PC-9 (cell line): ENCODE data around the gene CYB5D1. TPM values are rescaled to one million over a fixed set of nuclear protein-coding genes. Genes with fewer than 3 reads are reported as not detected.
"Not testable (repeated sequence)": the region's sequence is repeated elsewhere in the genome, so short reads cannot be mapped to it uniquely, and the experiment has no call there.

Experiments used
- Bru-seq: library from RNA; stranded (reverse); fragments of 400-500 nt; gene quantifications from one replicate; lab custom pipeline; 2021; lab: Mats Ljungman, UMichigan
- BruChase-seq, 2 experiments: library from RNA; stranded (reverse); fragments of 400-500 nt; gene quantifications; one replicate each; lab custom pipeline; 2021; lab: Mats Ljungman, UMichigan
- BruUV-seq: library from RNA; stranded (reverse); fragments of 400-500 nt; replicated peaks from 2 replicates; lab custom pipeline; 2021; lab: Mats Ljungman, UMichigan
- CTCF ChIA-PET: fragments of 300-600 bp; sonication (Branson Sonifier 250); formaldehyde crosslinking; loops from one replicate; lab custom pipeline; 2022; ENCODE audit warnings: antibody characterized with exemption; lab: Charles Lee
- POLR2A ChIA-PET: fragments of 300-600 bp; sonication (Branson Sonifier 250); formaldehyde crosslinking; loops from one replicate; lab custom pipeline; 2022; ENCODE audit warnings: antibody characterized with exemption; ENCODE audit not compliant: unreplicated experiment; lab: Charles Lee
- DNase-seq, 2 experiments: peaks; one replicate each; pipeline versions ENCODE4 v3.0.0 to v3.0.0-alpha.2; 2015 to 2022; ENCODE audit warnings: mixed read lengths in 1 of 2
- H2AFZ ChIP-seq: fragments of 200-600 bp; sonication (generic); 2 replicates; pipeline ENCODE4 v1.8.1; 2017; ENCODE audit warnings: antibody characterized with exemption
- H3F3A ChIP-seq: fragments of 200-600 bp; sonication (generic); 2 replicates; pipeline ENCODE4 v1.8.1; 2017; ENCODE audit warnings: antibody characterized with exemption, mild to moderate bottlenecking, low read depth; ENCODE audit not compliant: insufficient read depth
- H3K27ac ChIP-seq: fragments of 200-600 bp; sonication (generic); 2 replicates; pipeline ENCODE4 v1.6.1; 2016; ENCODE audit warnings: mixed run types
- H3K27me3 ChIP-seq: fragments of 200-600 bp; sonication (generic); 2 replicates; pipeline ENCODE4 v1.6.1; 2016; ENCODE audit warnings: low read depth, mixed run types; ENCODE audit not compliant: insufficient read depth
- H3K36me3 ChIP-seq: fragments of 200-600 bp; sonication (generic); 2 replicates; pipeline ENCODE4 v1.6.1; 2016; ENCODE audit warnings: low read depth, mixed run types
- H3K4me1 ChIP-seq: fragments of 200-600 bp; sonication (generic); replicated peaks from 2 replicates; pipeline ENCODE4 v1.6.1; 2016; ENCODE audit warnings: mixed run types; ENCODE audit not compliant: insufficient read depth
- H3K4me2 ChIP-seq: fragments of 200-600 bp; sonication (generic); 2 replicates; pipeline ENCODE4 v1.6.1; 2017; ENCODE audit warnings: mixed run types
- H3K4me3 ChIP-seq: fragments of 200-600 bp; sonication (generic); 2 replicates; pipeline ENCODE4 v1.6.1; 2016; ENCODE audit warnings: mixed run types
- H3K79me2 ChIP-seq: fragments of 200-600 bp; sonication (generic); 2 replicates; pipeline ENCODE4 v1.6.1; 2017; ENCODE audit warnings: low read depth, mixed run types
- H3K9me2 ChIP-seq: fragments of 200-600 bp; sonication (generic); 2 replicates; pipeline ENCODE4 v1.8.1; 2017; ENCODE audit warnings: mild to moderate bottlenecking; ENCODE audit not compliant: insufficient read depth
- H3K9me3 ChIP-seq: fragments of 200-600 bp; sonication (generic); 2 replicates; pipeline ENCODE4 v1.8.1; 2016; ENCODE audit warnings: low read depth; ENCODE audit not compliant: insufficient read depth
- H4K20me1 ChIP-seq: fragments of 200-600 bp; sonication (generic); 2 replicates; pipeline ENCODE4 v1.8.1; 2017; ENCODE audit not compliant: insufficient read depth
- EZH2 ChIP-seq: fragments of 200-600 bp; sonication (generic); IDR thresholded peaks from 2 replicates; pipeline ENCODE4 v1.8.0; 2017; ENCODE audit warnings: antibody characterized with exemption, low read depth
- intact Hi-C: fragments of 100-400 bp; cut with micrococcal nuclease; formaldehyde crosslinking; loops from one replicate; pipeline ENCODE4 v1.10.0; 2022; ENCODE audit not compliant: unreplicated experiment
- long read RNA-seq: library from polyadenylated mRNA; stranded (forward); transcript quantifications from one replicate; pipeline ENCODE4 v2.0.0, GENCODE V29; 2022
- total RNA-seq: library from RNA; stranded (reverse); gene quantifications from 2 replicates; pipeline ENCODE4 v1.2.3, GENCODE V29; 2021
- TF ChIP-seq, protein P1 (sequence below): fragments of 200-600 bp; sonication (generic); conservative IDR thresholded peaks from 2 replicates; pipeline ENCODE4 v1.6.1; 2017; ENCODE audit warnings: mixed run types, antibody characterized with exemption, mild to moderate bottlenecking, moderate library complexity

CYB5D1 gene, protein sequence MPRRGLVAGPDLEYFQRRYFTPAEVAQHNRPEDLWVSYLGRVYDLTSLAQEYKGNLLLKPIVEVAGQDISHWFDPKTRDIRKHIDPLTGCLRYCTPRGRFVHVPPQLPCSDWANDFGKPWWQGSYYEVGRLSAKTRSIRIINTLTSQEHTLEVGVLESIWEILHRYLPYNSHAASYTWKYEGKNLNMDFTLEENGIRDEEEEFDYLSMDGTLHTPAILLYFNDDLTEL
- 14.3 and 22.0 TPM in 2 replicates for total RNA-seq
- percentile 67 among the genes with signal in this experiment for Bru-seq, nascent RNA
- percentile 84 among the genes with signal in this experiment for BruChase-seq, experiment 1, labeled RNA remaining after a 2-hour chase
- BruChase-seq, experiment 2, labeled RNA remaining after a 6-hour chase: percentile 91 among the genes with signal in this experiment
- long read RNA-seq, transcript CYB5D1-201 (4 exons, 3,509 nt): major isoform, 5 of 11 reads
- long read RNA-seq, partial matches to known transcripts: 3 of 11 reads
- long read RNA-seq, other reads (novel, unspliced or antisense): 1 of 11 reads

DNA sequence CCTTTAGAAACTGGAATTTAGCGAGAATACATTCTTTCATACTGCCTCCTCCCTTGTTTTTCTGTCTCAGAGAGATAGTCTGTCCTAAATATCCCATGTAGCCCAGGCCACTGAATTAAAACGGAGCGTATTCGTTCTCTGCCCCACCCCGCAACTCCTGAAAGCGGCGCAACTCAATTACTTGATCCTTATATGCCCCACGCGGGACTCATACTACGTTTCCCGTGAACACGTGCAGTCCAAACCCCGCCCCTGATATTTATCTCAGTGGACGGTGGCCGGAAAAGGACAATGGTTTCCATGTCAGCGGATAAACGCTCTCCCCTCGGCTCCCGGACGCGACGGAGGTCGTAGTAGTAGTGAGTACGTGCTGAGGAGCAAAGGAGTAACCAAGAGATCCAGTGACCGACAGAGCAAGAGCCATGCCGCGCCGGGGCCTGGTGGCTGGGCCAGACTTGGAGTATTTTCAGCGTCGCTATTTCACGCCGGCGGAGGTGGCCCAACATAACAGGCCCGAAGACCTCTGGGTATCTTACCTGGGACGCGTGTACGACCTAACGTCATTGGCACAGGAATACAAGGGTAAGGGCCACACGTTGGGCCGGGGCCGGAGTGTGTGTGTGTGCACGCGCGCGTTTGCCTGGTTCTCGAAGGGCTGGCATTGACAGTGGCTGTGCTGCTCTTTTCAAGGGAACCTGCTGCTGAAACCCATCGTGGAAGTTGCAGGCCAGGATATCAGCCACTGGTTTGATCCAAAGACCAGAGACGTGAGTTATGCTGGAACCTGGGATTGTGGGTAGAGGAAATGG, at the start of gene CYB5D1:
Gene CYB5D1 (plus strand): TSS at position 291 of the 809 bp plus-strand sequence. CDS start 132 bp downstream, at position 423.
- Histone ChIP-seq H3K4me1 (peaks cover 13% of the 10 kb centered on the region), H3K4me3 (peak within 1 kb of the TSS; percentile 97), H4K20me1 (no peaks in the 10 kb centered on the region), H3K36me3 (no peaks in the 10 kb centered on the region), H3K79me2 (peaks cover 18% of the 10 kb centered on the region), H3K4me2 (peak within 1 kb of the TSS; percentile 97), H3K9me3 (no peaks in the 10 kb centered on the region), H3K27ac (peak within 1 kb of the TSS; percentile 79), H3K9me2 (no peaks in the 10 kb centered on the region), H3F3A (peaks cover 14% of the 10 kb centered on the region), H3K27me3 (no peaks in the 10 kb centered on the region), H2AFZ (peak within 1 kb of the TSS; percentile 78)
- DNase-seq: peak; percentile 73 to 87
- ChIA-PET CTCF (interaction anchor here (1.1 to 1.5 kb wide), 2 partner anchors 13 to 23 kb away, joined by 7 to 12 read pairs; no protein-coding TSS in a partner anchor), POLR2A (no interaction called here)
- intact Hi-C loops: loop anchor here (1.0 to 10.0 kb wide), 6 partner anchors 14 to 273 kb away; partner anchors contain the start of gene MPDU1
- no TSS peak for BruUV-seq
- no peak for TF ChIP-seq EZH2
- TF ChIP-seq, protein P1, sequence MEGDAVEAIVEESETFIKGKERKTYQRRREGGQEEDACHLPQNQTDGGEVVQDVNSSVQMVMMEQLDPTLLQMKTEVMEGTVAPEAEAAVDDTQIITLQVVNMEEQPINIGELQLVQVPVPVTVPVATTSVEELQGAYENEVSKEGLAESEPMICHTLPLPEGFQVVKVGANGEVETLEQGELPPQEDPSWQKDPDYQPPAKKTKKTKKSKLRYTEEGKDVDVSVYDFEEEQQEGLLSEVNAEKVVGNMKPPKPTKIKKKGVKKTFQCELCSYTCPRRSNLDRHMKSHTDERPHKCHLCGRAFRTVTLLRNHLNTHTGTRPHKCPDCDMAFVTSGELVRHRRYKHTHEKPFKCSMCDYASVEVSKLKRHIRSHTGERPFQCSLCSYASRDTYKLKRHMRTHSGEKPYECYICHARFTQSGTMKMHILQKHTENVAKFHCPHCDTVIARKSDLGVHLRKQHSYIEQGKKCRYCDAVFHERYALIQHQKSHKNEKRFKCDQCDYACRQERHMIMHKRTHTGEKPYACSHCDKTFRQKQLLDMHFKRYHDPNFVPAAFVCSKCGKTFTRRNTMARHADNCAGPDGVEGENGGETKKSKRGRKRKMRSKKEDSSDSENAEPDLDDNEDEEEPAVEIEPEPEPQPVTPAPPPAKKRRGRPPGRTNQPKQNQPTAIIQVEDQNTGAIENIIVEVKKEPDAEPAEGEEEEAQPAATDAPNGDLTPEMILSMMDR: no peak

DNA sequence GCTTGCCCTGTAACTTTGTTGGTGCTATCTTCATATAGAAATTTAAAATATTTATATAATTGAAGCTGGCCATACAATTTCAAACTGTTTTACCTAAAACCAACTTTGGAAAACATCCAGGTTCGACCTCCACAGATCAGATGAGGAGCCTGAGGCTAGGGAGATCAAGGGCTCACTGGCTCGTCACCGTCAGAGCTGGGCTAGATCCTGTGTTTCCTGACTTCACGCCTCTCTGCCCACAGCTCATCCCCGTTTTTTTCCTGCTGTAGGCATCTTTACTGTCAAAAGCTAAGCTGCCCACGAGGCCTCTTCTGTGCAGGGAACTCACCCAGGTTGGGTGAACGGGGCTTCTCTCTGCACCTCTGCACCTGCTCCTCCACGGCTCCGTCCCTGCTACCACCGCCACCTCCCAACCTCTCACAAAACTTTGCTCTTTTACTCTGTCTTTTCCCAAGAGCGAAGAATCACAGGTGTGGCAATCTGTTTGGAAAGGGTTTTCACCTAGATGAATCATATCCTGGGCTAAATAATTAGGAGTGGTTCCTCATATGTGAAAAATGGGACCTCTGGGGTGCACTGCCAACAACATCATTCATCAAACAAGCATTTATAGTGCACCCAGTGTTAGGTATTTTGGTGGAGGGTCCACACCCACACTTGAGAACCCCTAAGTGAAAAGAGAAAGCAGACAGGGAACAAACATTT, 48.6 kb upstream of the CYB5D1 start:
- Histone ChIP-seq H4K20me1 (no peaks in the 10 kb centered on the region), H3K4me1 (peaks cover 43% of the 10 kb centered on the region), H3K27ac (peak overlapping the region; percentile 95), H2AFZ (no peak overlapping the region), H3K9me3 (no peaks in the 10 kb centered on the region), H3K36me3 (peaks cover 7% of the 10 kb centered on the region; the same call in 1 of the 2 replicates), H3K27me3 (no peaks in the 10 kb centered on the region), H3K4me2 (peak overlapping the region; percentile 83), H3F3A (peaks cover 34% of the 10 kb centered on the region), H3K9me2 (no peaks in the 10 kb centered on the region), H3K4me3 (peak overlapping the region; percentile 39; the same call in 1 of the 2 replicates), H3K79me2 (no peaks in the 10 kb centered on the region)
- ChIA-PET POLR2A (interaction anchor here (0.6 to 0.7 kb wide), 3 partner anchors 106 to 414 kb away, joined by 3 to 5 read pairs (median 4); partner anchors contain the start of gene TP53), CTCF (no interaction called here)
- intact Hi-C loops: loop anchor here (5.0 kb wide), 1 partner anchor 42 kb away; no protein-coding TSS in a partner anchor
- TSS peak; percentile 94 for BruUV-seq
- TF ChIP-seq, protein P1: no peak
- TF ChIP-seq EZH2: no peak
- peak; percentile 48 to 87 for DNase-seq

DNA sequence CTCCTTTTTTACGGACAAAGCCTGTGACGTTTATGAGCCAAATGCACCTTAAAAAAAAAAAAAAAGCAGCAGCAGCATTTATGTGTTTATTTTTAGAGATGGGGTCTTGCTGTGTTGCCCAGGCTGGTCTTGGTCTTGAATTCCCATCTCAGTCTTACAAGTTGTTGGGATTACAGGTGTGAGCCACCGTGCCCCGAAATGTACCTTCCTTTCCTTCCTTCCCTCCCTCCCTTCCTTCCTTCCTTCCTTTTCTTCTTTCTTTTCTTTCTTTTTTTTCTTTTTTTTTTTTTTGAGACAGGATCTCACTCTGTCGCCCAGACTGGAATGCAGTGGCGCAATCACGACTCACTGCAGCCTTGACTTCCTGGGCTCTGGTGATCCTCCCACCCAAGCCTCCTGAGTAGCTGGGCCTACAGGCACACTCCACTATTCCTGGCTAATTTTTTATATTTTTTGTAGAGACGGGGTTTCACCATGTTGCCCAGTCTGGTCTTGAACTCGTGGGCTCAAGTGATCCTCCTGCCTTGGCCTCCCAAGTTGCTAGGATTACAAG, 47.9 kb upstream of the CYB5D1 start:
- peak overlapping the region; percentile 39; the same call in 1 of the 2 replicates for H3K4me3 ChIP-seq
- H3K9me2 ChIP-seq, H3K79me2 ChIP-seq, H3K36me3 ChIP-seq, H3K9me3 ChIP-seq, H2AFZ ChIP-seq, H4K20me1 ChIP-seq, H3K27me3 ChIP-seq: not testable (repeated sequence)
- intact Hi-C loops: loop anchor here (5.0 kb wide), 1 partner anchor 43 kb away; no protein-coding TSS in a partner anchor
- TSS peak; percentile 17 for BruUV-seq
- peak overlapping the region; percentile 83 for H3K4me2 ChIP-seq
- ChIA-PET CTCF (interaction anchor here (0.7 kb wide), 1 partner anchor 1834 kb away, joined by 4 read pairs; no protein-coding TSS in a partner anchor), POLR2A (interaction anchor here (0.7 kb wide), 2 partner anchors 192 to 413 kb away, joined by 4 to 20 read pairs; no protein-coding TSS in a partner anchor)
- H3K4me1 ChIP-seq: peaks cover 43% of the 10 kb centered on the region
- H3K27ac ChIP-seq: peak overlapping the region; percentile 95
- peak; percentile 44 to 62 for DNase-seq
- H3F3A ChIP-seq: peaks cover 34% of the 10 kb centered on the region
